ENCODE data around the gene PIK3C3.
A peak's percentile ranks its signal among the peaks of the same experiment; 100 is the strongest.

PIK3C3 gene

GRCh38 chr18:42029092-42029491 lies 74.1 kb downstream of the PIK3C3 start:
- H2BK12ac ChIP-seq (ENCODE audit: low read length in 2 of 2) = no peak overlapping the region
- H2AK5ac ChIP-seq (ENCODE audit: low read length, severe bottlenecking) = no peak overlapping the region
- no peak overlapping the region for H3K23ac ChIP-seq (ENCODE audit: low read length in 2 of 2)
- 97% methylated on average over 6 of the region's 7 CpGs for WGBS
- H3K4ac ChIP-seq (ENCODE audit: low read depth in 1 of 2, low read length in 2 of 2) = no peak overlapping the region
- no peak overlapping the region for H2BK5ac ChIP-seq (ENCODE audit: low read depth, low read length, poor library complexity, severe bottlenecking)
- no peaks in the 10 kb centered on the region for H3K27me3 ChIP-seq (ENCODE audit: control insufficient read depth in 1 of 2, insufficient read depth in 1 of 2, low read length in 2 of 2)
- H3K79me1 ChIP-seq (replicated peaks; ENCODE audit: low read length, poor library complexity, severe bottlenecking) = peaks cover 7% of the 10 kb centered on the region
- no peak overlapping the region for H3K27ac ChIP-seq (ENCODE audit: low read length, poor library complexity, severe bottlenecking)
- H3K14ac ChIP-seq (ENCODE audit: low read length in 2 of 2) = no peak overlapping the region
- peaks cover 9 to 71% of the 10 kb centered on the region in 2 experiments for H3K36me3 ChIP-seq (ENCODE audit: control insufficient read depth in 1 of 2, insufficient read depth in 2 of 2, low read depth in 1 of 2, low read length in 2 of 2)
- no peak overlapping the region for H4K91ac ChIP-seq (ENCODE audit: low read length)
- no peak overlapping the region for H3K4me2 ChIP-seq (ENCODE audit: low read length, poor library complexity, severe bottlenecking)
- H3K18ac ChIP-seq (ENCODE audit: low read depth in 1 of 2, low read length in 2 of 2) = no peak overlapping the region
- H2AFZ ChIP-seq (ENCODE audit: low read depth, low read length) = no peak overlapping the region
- no peak overlapping the region for H4K8ac ChIP-seq (ENCODE audit: low read length)
- no peaks in the 10 kb centered on the region for H3K9me3 ChIP-seq (ENCODE audit: control insufficient read depth, low read length)
- no peak overlapping the region for H2BK15ac ChIP-seq (ENCODE audit: low read depth, poor library complexity, severe bottlenecking)
- H3K4me3 ChIP-seq (ENCODE audit: insufficient read depth in 1 of 2, low read depth in 1 of 2, low read length in 2 of 2) = no peak overlapping the region
- no peaks in the 10 kb centered on the region for H3K4me1 ChIP-seq (ENCODE audit: control insufficient read depth, insufficient read depth, low read depth, low read length)
- no peak for DNase-seq
- no peak overlapping the region for H3K9ac ChIP-seq (ENCODE audit: low read length)
- no peak overlapping the region for H2BK120ac ChIP-seq (ENCODE audit: low read depth, low read length)

- Histone ChIP-seq H4K8ac (ENCODE audit: low read length) (no peak overlapping the region), H3K27me3 (ENCODE audit: control insufficient read depth in 1 of 2, insufficient read depth in 1 of 2, low read length in 2 of 2) (no peaks in the 10 kb centered on the region)
- 89% methylated on average over 1 of the region's 3 CpGs for WGBS
Measured at GRCh38 chr18:42030586-42031182, 75.7 kb downstream of the PIK3C3 start.

GRCh38 chr18:42032447-42032846 lies 77.4 kb downstream of the PIK3C3 start:
- H3K9ac ChIP-seq (ENCODE audit: low read length) = no peak overlapping the region
- no peaks in the 10 kb centered on the region for H3K27me3 ChIP-seq (ENCODE audit: control insufficient read depth in 1 of 2, insufficient read depth in 1 of 2, low read length in 2 of 2)
- no peaks in the 10 kb centered on the region for H3K9me3 ChIP-seq (ENCODE audit: control insufficient read depth, low read length)
- H3K4me3 ChIP-seq (ENCODE audit: insufficient read depth in 1 of 2, low read depth in 1 of 2, low read length in 2 of 2) = no peak overlapping the region
- H3K79me1 ChIP-seq (replicated peaks; ENCODE audit: low read length, poor library complexity, severe bottlenecking) = peaks cover 7% of the 10 kb centered on the region
- no peak overlapping the region for H2BK12ac ChIP-seq (ENCODE audit: low read length in 2 of 2)
- H4K91ac ChIP-seq (ENCODE audit: low read length) = no peak overlapping the region
- H3K4ac ChIP-seq (ENCODE audit: low read depth in 1 of 2, low read length in 2 of 2) = no peak overlapping the region
- H3K27ac ChIP-seq (ENCODE audit: low read length, poor library complexity, severe bottlenecking) = no peak overlapping the region
- H2BK15ac ChIP-seq (ENCODE audit: low read depth, poor library complexity, severe bottlenecking) = no peak overlapping the region
- peaks cover 9 to 83% of the 10 kb centered on the region in 2 experiments for H3K36me3 ChIP-seq (ENCODE audit: control insufficient read depth in 1 of 2, insufficient read depth in 2 of 2, low read depth in 1 of 2, low read length in 2 of 2)
- no peak overlapping the region for H4K8ac ChIP-seq (ENCODE audit: low read length)
- no peak overlapping the region for H3K4me2 ChIP-seq (ENCODE audit: low read length, poor library complexity, severe bottlenecking)
- no peak overlapping the region for H2BK120ac ChIP-seq (ENCODE audit: low read depth, low read length)
- H3K14ac ChIP-seq (ENCODE audit: low read length in 2 of 2) = no peak overlapping the region
- H2AK5ac ChIP-seq (ENCODE audit: low read length, severe bottlenecking) = no peak overlapping the region
- WGBS = no CpG with 5 or more reads among the region's 1 CpG
- no peak overlapping the region for H2AFZ ChIP-seq (ENCODE audit: low read depth, low read length)
- H3K23ac ChIP-seq (ENCODE audit: low read length in 2 of 2) = no peak overlapping the region
- no peak for DNase-seq
- no peak overlapping the region for H2BK5ac ChIP-seq (ENCODE audit: low read depth, low read length, poor library complexity, severe bottlenecking)
- no peak overlapping the region for H3K18ac ChIP-seq (ENCODE audit: low read depth in 1 of 2, low read length in 2 of 2)
- no peaks in the 10 kb centered on the region for H3K4me1 ChIP-seq (ENCODE audit: control insufficient read depth, insufficient read depth, low read depth, low read length)

More at GRCh38 chr18:42030586-42031182, 75.7 kb downstream of the PIK3C3 start:
- Histone ChIP-seq H3K14ac (ENCODE audit: low read length in 2 of 2) (no peak overlapping the region), H3K9ac (ENCODE audit: low read length) (no peak overlapping the region), H2BK120ac (ENCODE audit: low read depth, low read length) (no peak overlapping the region), H2BK5ac (ENCODE audit: low read depth, low read length, poor library complexity, severe bottlenecking) (no peak overlapping the region), H3K4me2 (ENCODE audit: low read length, poor library complexity, severe bottlenecking) (no peak overlapping the region), H2BK15ac (ENCODE audit: low read depth, poor library complexity, severe bottlenecking) (no peak overlapping the region), H3K18ac (ENCODE audit: low read depth in 1 of 2, low read length in 2 of 2) (no peak overlapping the region), H4K91ac (ENCODE audit: low read length) (no peak overlapping the region), H3K23ac (ENCODE audit: low read length in 2 of 2) (no peak overlapping the region), H2BK12ac (ENCODE audit: low read length in 2 of 2) (no peak overlapping the region), H2AK5ac (ENCODE audit: low read length, severe bottlenecking) (no peak overlapping the region), H3K4ac (ENCODE audit: low read depth in 1 of 2, low read length in 2 of 2) (no peak overlapping the region), H3K4me3 (ENCODE audit: insufficient read depth in 1 of 2, low read depth in 1 of 2, low read length in 2 of 2) (no peak overlapping the region), H2AFZ (ENCODE audit: low read depth, low read length) (no peak overlapping the region), H3K36me3 (ENCODE audit: control insufficient read depth in 1 of 2, insufficient read depth in 2 of 2, low read depth in 1 of 2, low read length in 2 of 2) (peaks cover 9 to 79% of the 10 kb centered on the region in 2 experiments), H3K27ac (ENCODE audit: low read length, poor library complexity, severe bottlenecking) (no peak overlapping the region), H3K4me1 (ENCODE audit: control insufficient read depth, insufficient read depth, low read depth, low read length) (no peaks in the 10 kb centered on the region), H3K79me1 (replicated peaks; ENCODE audit: low read length, poor library complexity, severe bottlenecking) (peaks cover 7% of the 10 kb centered on the region), H3K9me3 (ENCODE audit: control insufficient read depth, low read length) (no peaks in the 10 kb centered on the region)
- DNase-seq = peak; percentile 52

GRCh38 chr18:42033137-42033810 lies 78.2 kb downstream of the PIK3C3 start:
- no peak overlapping the region for H2BK15ac ChIP-seq (ENCODE audit: low read depth, poor library complexity, severe bottlenecking)
- no peak overlapping the region for H3K9ac ChIP-seq (ENCODE audit: low read length)
- no peaks in the 10 kb centered on the region for H3K9me3 ChIP-seq (ENCODE audit: control insufficient read depth, low read length)
- no peak for DNase-seq
- peaks cover 6 to 91% of the 10 kb centered on the region in 2 experiments for H3K36me3 ChIP-seq (ENCODE audit: control insufficient read depth in 1 of 2, insufficient read depth in 2 of 2, low read depth in 1 of 2, low read length in 2 of 2)
- WGBS = no CpG with 5 or more reads among the region's 1 CpG
- no peak overlapping the region for H3K4me3 ChIP-seq (ENCODE audit: insufficient read depth in 1 of 2, low read depth in 1 of 2, low read length in 2 of 2)
- H2BK5ac ChIP-seq (ENCODE audit: low read depth, low read length, poor library complexity, severe bottlenecking) = no peak overlapping the region
- no peaks in the 10 kb centered on the region for H3K4me1 ChIP-seq (ENCODE audit: control insufficient read depth, insufficient read depth, low read depth, low read length)
- no peak overlapping the region for H3K4ac ChIP-seq (ENCODE audit: low read depth in 1 of 2, low read length in 2 of 2)
- H4K91ac ChIP-seq (ENCODE audit: low read length) = no peak overlapping the region
- H2BK12ac ChIP-seq (ENCODE audit: low read length in 2 of 2) = no peak overlapping the region
- no peak overlapping the region for H4K8ac ChIP-seq (ENCODE audit: low read length)
- H3K14ac ChIP-seq (ENCODE audit: low read length in 2 of 2) = no peak overlapping the region
- H3K27me3 ChIP-seq (ENCODE audit: control insufficient read depth in 1 of 2, insufficient read depth in 1 of 2, low read length in 2 of 2) = no peaks in the 10 kb centered on the region
- no peak overlapping the region for H3K18ac ChIP-seq (ENCODE audit: low read depth in 1 of 2, low read length in 2 of 2)
- no peak overlapping the region for H3K27ac ChIP-seq (ENCODE audit: low read length, poor library complexity, severe bottlenecking)
- H2BK120ac ChIP-seq (ENCODE audit: low read depth, low read length) = no peak overlapping the region
- no peak overlapping the region for H3K4me2 ChIP-seq (ENCODE audit: low read length, poor library complexity, severe bottlenecking)
- no peak overlapping the region for H2AK5ac ChIP-seq (ENCODE audit: low read length, severe bottlenecking)
- no peak overlapping the region for H3K23ac ChIP-seq (ENCODE audit: low read length in 2 of 2)
- H3K79me1 ChIP-seq (replicated peaks; ENCODE audit: low read length, poor library complexity, severe bottlenecking) = peaks cover 7% of the 10 kb centered on the region
- H2AFZ ChIP-seq (ENCODE audit: low read depth, low read length) = no peak overlapping the region

Measured in mesenchymal stem cell (in vitro differentiated cells and primary cell).